Epithelial cell of proximal tubule (primary cell): Measurements from ENCODE around the gene MAML3. TPM values are rescaled to one million over a fixed set of nuclear protein-coding genes. Genes with fewer than 3 reads are reported as not detected.

Experiments
- DNase-seq: peaks from one replicate; pipeline ENCODE4 v3.0.0-alpha.2; 2011; ENCODE audit warnings: low read depth
- H3K4me3 ChIP-seq: 2 replicates; pipeline ENCODE4 v1.5.1; 2011; ENCODE audit warnings: low read depth, mild to moderate bottlenecking, low read length
- CTCF ChIP-seq: conservative IDR thresholded peaks from 2 replicates; pipeline ENCODE4 v1.5.1; 2012; ENCODE audit warnings: low read depth, mild to moderate bottlenecking, low read length
- total RNA-seq: library from RNA; depleted of rRNA; stranded (reverse); fragments of >200 nt; gene quantifications from 2 replicates; pipeline ENCODE4 v1.2.3, GENCODE V29; 2015

MAML3 gene
- total RNA-seq, 1 donor from 2014 or later, result 1.2 TPM

GRCh38 chr4:139833151-139833910 lies 320.7 kb downstream of the MAML3 start:
- TF ChIP-seq CTCF, result no peak
- DNase-seq, result no peak

GRCh38 chr4:139828966-139829664 lies 324.9 kb downstream of the MAML3 start:
- no peak overlapping the region for H3K4me3 ChIP-seq
- DNase-seq, result no peak
- no peak for TF ChIP-seq CTCF

More at GRCh38 chr4:139833151-139833910, 320.7 kb downstream of the MAML3 start:
- no peak overlapping the region for H3K4me3 ChIP-seq

- DNase-seq, result no peak
- H3K4me3 ChIP-seq, result no peak overlapping the region
- no peak for TF ChIP-seq CTCF
These were observed 327.6 kb downstream of the MAML3 start for GRCh38 chr4:139826426-139826825.

- DNase-seq, result no peak
- no peak overlapping the region for H3K4me3 ChIP-seq
- no peak for TF ChIP-seq CTCF
These were observed 328.4 kb downstream of the MAML3 start for GRCh38 chr4:139825523-139826014.

GRCh38 chr4:139824882-139825522 lies 329.0 kb downstream of the MAML3 start:
- no peak for TF ChIP-seq CTCF
- no peak overlapping the region for H3K4me3 ChIP-seq
- DNase-seq, result no peak

- DNase-seq, result no peak
- no peak for TF ChIP-seq CTCF
- no peak overlapping the region for H3K4me3 ChIP-seq
These were observed 330.2 kb downstream of the MAML3 start for GRCh38 chr4:139823746-139824145.
